Neuron (in vitro differentiated cells): ENCODE data around the gene SHISAL1.

Source experiments
- H2AFZ ChIP-seq: one replicate; pipeline ENCODE4 v1.6.1; 2013; ENCODE audit warnings: low read depth, mild to moderate bottlenecking, inconsistent platforms, low read length, moderate library complexity
- H3K27me3 ChIP-seq: one replicate; pipeline ENCODE4 v1.6.1; 2013; ENCODE audit warnings: low read length; ENCODE audit not compliant: insufficient read depth
- H3K36me3 ChIP-seq: one replicate; pipeline ENCODE4 v1.6.1; 2013; ENCODE audit warnings: low read length; ENCODE audit not compliant: insufficient read depth
- H3K4me1 ChIP-seq: one replicate; pipeline ENCODE4 v1.6.1; 2013; ENCODE audit warnings: low read length; ENCODE audit not compliant: insufficient read depth
- H3K4me3 ChIP-seq: 2 replicates; pipeline ENCODE4 v1.5.1; 2013; ENCODE audit warnings: mild to moderate bottlenecking, low read length, moderate library complexity
- H3K9me3 ChIP-seq: one replicate; pipeline ENCODE4 v1.6.1; 2013; ENCODE audit warnings: low read length

Gene SHISAL1

DNA sequence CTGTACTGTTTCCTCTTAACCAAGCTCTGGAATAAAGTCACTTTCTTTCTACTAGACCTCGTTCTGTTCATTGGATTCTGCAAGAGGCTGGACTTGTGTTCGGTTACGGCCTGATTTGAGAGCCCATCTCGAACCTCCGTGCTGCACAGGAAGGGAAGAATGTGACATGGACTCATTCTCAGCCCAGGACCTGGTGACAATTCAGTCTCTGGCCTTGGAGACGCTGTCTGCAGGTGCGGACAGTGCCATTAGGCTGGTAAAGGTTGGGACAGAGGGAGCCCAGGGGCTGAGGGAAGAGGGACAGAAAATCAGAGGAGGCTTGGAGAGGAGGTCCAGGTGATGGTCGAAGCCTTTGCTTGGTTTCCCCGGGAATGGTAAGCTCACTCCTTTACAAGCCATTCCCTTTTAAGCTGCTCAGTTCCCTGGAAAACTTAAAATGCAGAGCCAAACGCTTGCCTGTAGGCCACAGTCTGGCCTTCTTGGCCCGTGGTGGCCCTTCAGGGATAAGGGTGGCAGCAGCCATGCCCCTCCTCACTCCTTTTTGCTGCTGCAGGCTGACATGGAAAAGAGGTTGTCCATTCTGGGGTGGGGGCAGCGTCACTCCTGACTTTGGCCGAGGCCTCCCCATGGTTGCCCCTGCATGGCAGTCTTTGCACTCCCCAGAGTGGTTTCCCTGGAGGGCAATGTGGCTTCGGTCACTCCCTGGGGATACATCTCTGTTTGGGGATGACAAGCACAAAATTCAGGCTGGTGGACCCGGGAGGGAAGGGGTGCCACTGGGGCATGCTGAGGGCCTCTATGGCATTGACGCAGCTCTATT, 52.3 kb downstream of the SHISAL1 start:
- Histone ChIP-seq H3K27me3 (no peaks in the 10 kb centered on the region), H2AFZ (no peak overlapping the region), H3K4me3 (no peak overlapping the region), H3K9me3 (no peaks in the 10 kb centered on the region), H3K36me3 (no peaks in the 10 kb centered on the region), H3K4me1 (peaks cover 14% of the 10 kb centered on the region)

DNA sequence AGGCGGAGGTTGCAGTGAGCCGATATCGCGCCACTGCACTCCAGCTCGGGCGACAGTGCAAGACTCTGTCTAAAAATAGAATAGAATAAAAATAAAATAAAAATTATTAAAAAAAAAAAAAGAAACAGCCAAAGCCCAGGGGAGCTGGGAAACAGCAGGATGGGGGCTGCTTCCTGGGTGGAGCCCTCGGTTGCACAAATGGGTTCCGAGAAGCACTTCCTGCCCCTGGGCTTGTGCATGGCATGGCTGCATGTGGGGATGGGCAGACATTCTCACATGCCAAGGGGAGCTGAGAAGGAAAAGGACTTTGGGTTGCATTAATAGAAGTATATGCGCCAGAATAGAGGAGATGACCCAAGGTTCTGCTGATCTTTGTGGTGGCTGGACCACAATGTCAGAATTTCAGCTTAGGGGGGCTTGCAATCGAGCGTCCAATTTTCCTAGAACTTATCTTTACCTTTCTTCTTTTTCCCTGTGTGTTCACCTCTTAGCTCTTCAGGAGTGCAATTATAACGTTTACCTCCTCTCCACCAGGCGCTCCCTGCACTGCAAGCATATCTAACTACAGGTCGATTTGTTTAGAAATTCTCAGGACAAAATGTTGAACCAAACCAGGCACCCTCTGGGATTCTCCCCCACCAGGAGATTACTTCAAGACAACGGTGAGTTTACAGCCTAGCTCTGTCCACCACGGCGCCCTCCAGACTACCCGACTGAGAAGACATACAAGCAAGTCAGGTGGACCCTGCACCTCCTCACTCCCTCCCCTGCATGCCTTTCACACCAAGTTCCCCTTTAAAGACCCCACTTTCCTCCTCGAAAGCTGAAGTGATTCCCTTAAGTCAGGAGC, 53.2 kb downstream of the SHISAL1 start:
- Histone ChIP-seq H3K4me3 (no peak overlapping the region), H3K36me3 (no peaks in the 10 kb centered on the region), H3K9me3 (no peaks in the 10 kb centered on the region), H3K4me1 (peaks cover 14% of the 10 kb centered on the region), H3K27me3 (no peaks in the 10 kb centered on the region), H2AFZ (no peak overlapping the region)

DNA sequence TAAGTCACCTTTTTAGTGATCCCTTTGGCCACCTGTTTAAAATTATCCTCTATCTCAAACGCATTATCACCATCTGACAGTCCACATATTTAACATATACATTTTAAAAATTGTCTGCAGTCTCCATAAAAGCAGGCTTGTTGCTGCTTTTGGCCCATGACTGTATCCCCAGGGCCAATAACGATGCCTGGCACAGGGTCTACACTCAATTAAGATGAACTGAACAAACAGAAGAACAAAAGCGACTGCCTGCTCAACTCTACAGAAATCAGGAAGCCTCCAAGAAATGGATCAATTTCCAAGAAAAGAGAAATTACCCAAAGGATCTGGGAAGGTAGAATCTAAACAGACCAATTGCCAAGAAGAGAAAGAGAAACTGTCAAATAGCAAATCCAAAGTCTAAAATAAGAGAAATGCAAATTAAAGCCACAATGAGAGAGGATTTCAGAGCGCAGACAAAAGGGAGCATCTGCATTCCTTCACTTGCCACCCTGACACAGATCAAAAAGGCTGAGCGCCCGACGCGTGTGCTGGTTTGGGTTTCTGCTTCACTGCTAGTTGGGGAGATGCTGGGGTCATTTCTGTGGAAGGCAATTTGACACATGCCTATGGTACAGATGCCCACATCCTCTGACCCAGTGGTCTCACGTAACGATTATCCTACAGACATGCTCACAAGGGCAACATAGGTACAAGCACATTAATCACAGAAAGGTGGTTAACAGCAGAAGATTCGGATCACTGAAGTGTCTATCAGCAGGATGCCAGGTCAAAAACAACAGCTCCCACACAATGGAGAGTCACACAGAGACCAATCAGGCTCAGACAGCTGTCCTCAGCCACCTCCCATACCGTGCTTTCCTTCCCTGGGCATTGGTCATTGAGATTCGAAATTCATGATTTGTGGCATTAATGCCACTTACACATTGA, 55.9 kb downstream of the SHISAL1 start:
- Histone ChIP-seq H3K27me3 (no peaks in the 10 kb centered on the region), H2AFZ (no peak overlapping the region), H3K9me3 (no peaks in the 10 kb centered on the region), H3K4me3 (no peak overlapping the region), H3K4me1 (peaks cover 10% of the 10 kb centered on the region), H3K36me3 (no peaks in the 10 kb centered on the region)

DNA sequence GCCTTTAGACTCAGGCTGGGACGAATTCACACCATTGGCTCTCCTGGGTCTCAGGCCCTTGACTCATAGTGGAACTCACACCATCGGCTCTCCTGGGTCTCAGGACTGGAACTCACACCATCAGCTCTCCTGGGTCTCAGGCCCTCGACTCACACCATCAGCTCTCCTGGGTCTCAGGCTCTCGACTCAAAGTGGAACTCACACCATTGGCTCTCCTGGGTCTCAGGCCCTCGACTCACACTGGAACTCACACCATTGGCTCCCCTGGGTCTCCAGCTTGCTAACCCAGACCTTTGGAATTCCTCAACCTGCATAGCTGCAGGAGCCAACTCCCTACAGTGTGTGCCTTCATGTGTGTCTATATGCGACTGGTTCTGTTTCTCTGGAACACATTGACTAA, 56.7 kb downstream of the SHISAL1 start:
- no peaks in the 10 kb centered on the region for H3K9me3 ChIP-seq
- H3K4me1 ChIP-seq: peaks cover 10% of the 10 kb centered on the region
- no peak overlapping the region for H2AFZ ChIP-seq

GRCh38 chr22:44254811-44255210, 57.9 kb downstream of the SHISAL1 start:
- no peaks in the 10 kb centered on the region for H3K36me3 ChIP-seq
- peaks cover 10% of the 10 kb centered on the region for H3K4me1 ChIP-seq
- no peaks in the 10 kb centered on the region for H3K27me3 ChIP-seq

More for the DNA sequence above, 56.7 kb downstream of the SHISAL1 start:
- Histone ChIP-seq H3K27me3 (no peaks in the 10 kb centered on the region), H3K36me3 (no peaks in the 10 kb centered on the region), H3K4me3 (no peak overlapping the region)

GRCh38 chr22:44249376-44250147, 63.2 kb downstream of the SHISAL1 start:
- H3K9me3 ChIP-seq: peaks cover 10% of the 10 kb centered on the region
- no peak overlapping the region for H2AFZ ChIP-seq
- H3K36me3 ChIP-seq: no peaks in the 10 kb centered on the region
- no peaks in the 10 kb centered on the region for H3K27me3 ChIP-seq
- H3K4me1 ChIP-seq: no peaks in the 10 kb centered on the region
- no peak overlapping the region for H3K4me3 ChIP-seq

More at GRCh38 chr22:44254811-44255210, 57.9 kb downstream of the SHISAL1 start:
- no peak overlapping the region for H3K4me3 ChIP-seq
- H3K9me3 ChIP-seq: peaks cover 5% of the 10 kb centered on the region
- H2AFZ ChIP-seq: no peak overlapping the region

DNA sequence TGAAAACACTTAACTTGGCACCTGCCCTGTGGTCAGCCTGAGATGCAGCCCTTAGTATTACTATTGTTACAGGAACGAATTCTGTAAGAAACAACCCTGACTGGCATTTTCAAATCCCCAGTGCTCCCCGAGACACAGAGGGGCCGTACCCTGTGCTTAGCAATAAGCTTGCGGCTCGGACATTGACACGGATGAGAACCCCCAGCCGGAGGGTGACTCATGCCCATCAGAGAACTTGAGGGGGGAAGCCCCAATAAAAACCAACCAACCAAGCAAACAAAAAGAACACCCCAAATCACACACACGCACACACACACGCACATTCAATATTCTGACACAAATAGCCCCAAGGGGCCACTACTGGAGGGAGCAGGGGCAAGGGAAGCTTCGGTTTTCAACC, 63.8 kb downstream of the SHISAL1 start:
- peaks cover 10% of the 10 kb centered on the region for H3K9me3 ChIP-seq
- no peak overlapping the region for H2AFZ ChIP-seq
- no peak overlapping the region for H3K4me3 ChIP-seq
- no peaks in the 10 kb centered on the region for H3K36me3 ChIP-seq
- no peaks in the 10 kb centered on the region for H3K4me1 ChIP-seq
- no peaks in the 10 kb centered on the region for H3K27me3 ChIP-seq

GRCh38 chr22:44247923-44248892, 64.5 kb downstream of the SHISAL1 start:
- Histone ChIP-seq H3K4me1 (no peaks in the 10 kb centered on the region), H3K4me3 (no peak overlapping the region), H3K9me3 (peaks cover 10% of the 10 kb centered on the region), H3K27me3 (no peaks in the 10 kb centered on the region), H2AFZ (no peak overlapping the region), H3K36me3 (no peaks in the 10 kb centered on the region)

DNA sequence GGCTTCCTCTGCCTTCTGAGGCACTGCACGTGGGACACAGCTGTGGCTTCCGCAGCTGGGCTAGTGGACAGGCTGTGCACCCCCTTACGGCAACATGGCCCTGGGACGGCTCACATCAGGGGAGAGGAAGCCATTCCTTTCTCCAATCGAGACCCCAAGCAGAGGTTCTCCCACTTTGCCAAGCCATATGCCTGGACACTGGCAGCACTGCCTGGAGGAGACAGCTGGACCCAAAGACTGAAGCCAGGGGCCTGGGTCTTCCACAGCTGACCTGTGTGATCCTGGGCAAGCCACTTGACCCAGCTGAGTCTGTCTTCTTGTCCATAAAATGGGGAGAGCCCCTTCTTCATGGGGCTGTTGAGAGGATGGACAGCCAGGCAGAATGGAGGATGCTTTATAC, 65.4 kb downstream of the SHISAL1 start:
- Histone ChIP-seq H3K36me3 (no peaks in the 10 kb centered on the region), H3K27me3 (no peaks in the 10 kb centered on the region), H2AFZ (no peak overlapping the region), H3K9me3 (peaks cover 10% of the 10 kb centered on the region), H3K4me1 (no peaks in the 10 kb centered on the region), H3K4me3 (no peak overlapping the region)

DNA sequence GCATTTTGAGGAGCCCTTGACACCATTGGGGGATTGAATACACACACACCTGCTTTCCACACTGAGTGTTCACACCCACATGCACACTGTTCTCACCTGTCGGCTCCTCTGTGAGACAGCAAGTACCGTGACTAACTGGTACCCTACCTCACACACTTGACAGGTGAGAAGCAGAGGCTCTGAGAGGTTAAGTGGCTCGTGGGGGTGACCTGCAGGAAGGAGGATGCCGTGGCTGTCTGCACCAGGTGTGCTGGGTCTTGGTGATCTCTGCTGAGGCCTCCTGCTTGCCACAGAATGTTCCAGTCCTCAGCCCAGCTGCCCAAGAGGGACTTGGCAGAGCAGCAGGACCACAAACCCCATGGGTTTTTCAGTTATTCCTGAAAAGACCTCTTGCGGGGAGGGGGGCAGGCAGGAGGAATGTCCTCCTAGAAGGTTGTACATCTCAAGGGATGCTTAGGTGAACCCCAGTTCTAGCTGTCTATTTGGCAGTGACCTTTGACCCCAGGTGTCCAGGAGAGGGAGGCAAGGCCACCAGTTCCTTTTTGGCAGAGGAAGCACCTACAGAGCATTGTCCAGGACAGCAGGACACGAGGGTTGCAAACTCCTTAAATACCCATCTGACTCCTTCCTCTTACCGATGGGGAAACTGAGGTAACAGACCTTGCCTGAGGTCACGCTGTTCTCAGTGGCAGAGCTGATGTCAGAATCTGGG, 66.0 kb downstream of the SHISAL1 start:
- Histone ChIP-seq H3K27me3 (no peaks in the 10 kb centered on the region), H3K4me3 (no peak overlapping the region), H3K4me1 (no peaks in the 10 kb centered on the region), H2AFZ (no peak overlapping the region), H3K36me3 (no peaks in the 10 kb centered on the region), H3K9me3 (peaks cover 10% of the 10 kb centered on the region)

DNA sequence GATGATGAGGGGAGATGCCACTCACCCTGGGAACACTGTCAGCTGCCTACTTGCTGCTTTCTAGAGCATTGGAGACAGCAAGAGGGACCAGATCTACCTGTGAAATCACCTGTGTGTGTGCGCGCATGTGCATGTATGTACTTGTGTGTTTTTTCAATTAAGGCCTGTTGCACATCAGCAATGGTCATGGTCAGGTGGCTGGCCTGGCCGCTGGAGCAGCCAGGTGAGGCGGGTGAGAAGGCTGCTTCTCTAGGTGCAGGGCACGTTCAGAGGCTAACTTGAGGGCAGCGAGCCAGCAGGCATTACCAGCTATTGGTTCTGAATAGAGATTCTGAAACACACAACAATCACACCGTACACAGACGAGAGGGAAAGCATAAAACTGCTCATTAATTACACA, 66.9 kb downstream of the SHISAL1 start:
- H3K27me3 ChIP-seq: no peaks in the 10 kb centered on the region

More for the DNA sequence above, 66.9 kb downstream of the SHISAL1 start:
- Histone ChIP-seq H3K4me3 (no peak overlapping the region), H2AFZ (no peak overlapping the region), H3K9me3 (peaks cover 10% of the 10 kb centered on the region), H3K4me1 (no peaks in the 10 kb centered on the region), H3K36me3 (no peaks in the 10 kb centered on the region)
